Large intestine (tissue), 3 donors: ENCODE data around the gene POLR2F. TPM values are rescaled to one million over a fixed set of nuclear protein-coding genes. Genes with fewer than 3 reads are reported as not detected.

ENCODE experiments used
- DNase-seq, 2 donors: peaks; one replicate each; pipeline versions ENCODE4 v3.0.0 to v3.0.0-alpha.2; 2013
- H3K27ac ChIP-seq: one replicate; pipeline ENCODE4 v1.5.1; 2013; ENCODE audit warnings: low read length
- H3K27me3 ChIP-seq: 2 replicates; pipeline ENCODE4 v1.6.1; 2013; ENCODE audit warnings: low read length; ENCODE audit not compliant: control insufficient read depth, insufficient read depth
- H3K36me3 ChIP-seq: 2 replicates; pipeline ENCODE4 v1.6.1; 2013; ENCODE audit warnings: low read length; ENCODE audit not compliant: control insufficient read depth, insufficient read depth
- H3K4me1 ChIP-seq: one replicate; pipeline ENCODE4 v1.6.1; 2013; ENCODE audit warnings: low read length; ENCODE audit not compliant: control insufficient read depth, insufficient read depth
- H3K4me3 ChIP-seq: one replicate; pipeline ENCODE4 v1.5.1; 2013; ENCODE audit warnings: low read length
- H3K9me3 ChIP-seq: one replicate; pipeline ENCODE4 v1.6.1; 2013; ENCODE audit warnings: mild to moderate bottlenecking, low read depth, low read length, moderate library complexity; ENCODE audit not compliant: control insufficient read depth
- WGBS: methylation state at CpG from one replicate; pipeline ENCODE4 v1.1.5; 2013; ENCODE audit warnings: low lambda C conversion rate; ENCODE audit not compliant: insufficient coverage; 5-methylcytosine and 5-hydroxymethylcytosine counted together
- polyA plus RNA-seq: library from polyadenylated mRNA; unstranded; fragments of 120-200 nt; gene quantifications from one replicate; pipeline ENCODE4 v1.2.1, GENCODE V29; 2013

The POLR2F gene
- polyA plus RNA-seq, 1 donor = 62.8 TPM

DNA sequence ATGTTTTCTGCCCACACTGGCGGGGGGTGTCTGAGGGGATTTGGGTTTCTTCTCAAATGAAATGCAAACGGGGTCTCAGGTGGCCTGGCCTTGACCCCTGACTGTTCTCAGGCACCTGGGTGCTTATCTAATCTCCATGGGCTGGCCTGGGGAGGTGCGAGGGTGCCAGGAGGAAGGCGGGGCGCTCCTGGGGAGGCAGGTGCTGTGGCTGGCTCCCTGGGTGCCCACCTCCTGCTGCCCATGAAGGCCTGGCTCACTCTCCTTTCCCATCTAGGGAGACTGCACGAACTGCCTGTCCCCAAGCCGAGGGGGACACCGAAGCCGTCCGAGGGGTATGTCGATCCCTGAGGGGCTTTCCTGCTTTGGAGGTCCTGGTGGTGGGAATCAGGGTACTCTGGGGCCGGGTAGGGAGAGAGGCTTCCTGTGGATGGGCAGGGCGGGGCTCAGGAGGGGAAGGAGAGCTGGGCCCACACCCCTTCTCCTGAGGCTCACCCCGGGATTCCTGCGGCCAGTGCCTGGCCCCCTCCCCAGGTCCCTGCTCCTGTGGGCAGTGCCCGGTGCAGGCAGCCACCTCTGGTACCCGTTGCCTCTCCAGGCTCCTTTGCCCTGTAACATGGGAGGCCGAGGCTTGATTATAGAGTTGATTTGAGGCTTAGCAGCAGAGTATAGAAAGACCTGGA, 29.0 kb upstream of the POLR2F start:
- Histone ChIP-seq H3K36me3 (peaks cover 70% of the 10 kb centered on the region), H3K4me1 (no peaks in the 10 kb centered on the region), H3K9me3 (no peaks in the 10 kb centered on the region), H3K27ac (no peak overlapping the region), H3K27me3 (no peaks in the 10 kb centered on the region), H3K4me3 (no peak overlapping the region)
- WGBS = no CpG with 5 or more reads among the region's 18 CpGs
- no peak for DNase-seq

DNA sequence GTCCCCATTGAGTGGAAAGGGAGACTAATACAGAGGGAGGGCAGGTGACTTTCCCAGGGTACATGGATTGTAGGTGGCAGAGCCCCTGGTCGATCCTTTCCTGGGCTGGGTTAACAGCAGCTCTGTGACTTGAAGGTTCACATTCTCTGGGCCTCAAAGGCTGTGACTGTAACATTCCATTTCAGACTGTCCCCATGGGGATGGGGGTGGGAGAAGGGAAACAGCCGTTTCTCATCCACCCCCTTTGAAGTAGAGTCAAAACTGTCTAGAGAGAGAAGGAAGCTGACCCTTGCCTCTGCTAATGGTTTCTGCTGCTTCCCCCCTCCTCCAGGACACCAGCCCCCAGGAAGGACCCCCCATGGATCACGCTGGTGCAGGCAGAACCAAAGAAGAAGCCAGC, 28.2 kb upstream of the POLR2F start:
- Histone ChIP-seq H3K4me3 (no peak overlapping the region), H3K36me3 (peaks cover 71% of the 10 kb centered on the region), H3K9me3 (no peaks in the 10 kb centered on the region), H3K4me1 (no peaks in the 10 kb centered on the region), H3K27ac (no peak overlapping the region), H3K27me3 (no peaks in the 10 kb centered on the region)
- no peak for DNase-seq
- WGBS = no CpG with 5 or more reads among the region's 3 CpGs

DNA sequence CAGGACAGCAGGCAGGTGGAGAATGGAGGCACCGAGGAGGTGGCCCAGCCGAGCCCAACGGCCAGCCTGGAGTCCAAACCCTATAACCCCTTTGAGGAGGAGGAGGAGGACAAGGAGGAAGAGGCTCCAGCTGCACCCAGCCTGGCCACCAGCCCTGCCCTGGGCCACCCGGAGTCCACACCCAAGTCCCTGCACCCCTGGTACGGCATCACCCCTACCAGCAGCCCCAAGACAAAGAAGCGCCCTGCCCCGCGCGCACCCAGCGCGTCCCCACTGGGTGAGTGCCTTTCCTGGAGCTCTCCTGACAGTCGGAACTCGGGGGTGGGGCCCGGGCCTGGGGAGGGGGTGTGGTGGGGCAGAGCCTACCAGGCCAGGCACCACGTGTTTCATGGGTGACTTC, 27.7 kb upstream of the POLR2F start:
- H3K4me3 ChIP-seq = no peak overlapping the region
- H3K36me3 ChIP-seq = peaks cover 74% of the 10 kb centered on the region
- H3K4me1 ChIP-seq = no peaks in the 10 kb centered on the region
- no peaks in the 10 kb centered on the region for H3K27me3 ChIP-seq
- no peaks in the 10 kb centered on the region for H3K9me3 ChIP-seq
- no CpG with 5 or more reads among the region's 15 CpGs for WGBS
- H3K27ac ChIP-seq = no peak overlapping the region
- DNase-seq = no peak

DNA sequence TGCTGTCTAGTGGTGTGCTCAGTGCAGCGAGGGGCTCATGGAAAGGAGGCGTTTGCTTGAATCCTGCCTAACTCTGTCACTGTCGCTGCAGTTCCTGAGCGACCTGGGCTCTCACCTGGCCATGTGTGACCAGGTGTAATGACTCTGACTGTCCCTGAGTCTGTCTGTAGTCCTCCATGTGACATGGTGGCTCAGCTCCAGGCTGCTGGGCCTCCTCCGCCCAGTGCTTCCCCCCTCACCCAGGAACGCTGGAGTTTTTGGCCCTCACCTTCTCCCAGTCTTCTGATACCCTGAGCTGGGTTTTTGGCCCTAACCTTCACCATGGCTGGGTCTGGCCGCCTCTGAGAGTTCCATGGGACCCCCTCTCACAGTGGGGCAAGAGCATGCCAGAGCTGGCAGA, 27.1 kb upstream of the POLR2F start:
- H3K27ac ChIP-seq = no peak overlapping the region
- H3K9me3 ChIP-seq = no peaks in the 10 kb centered on the region
- H3K36me3 ChIP-seq = peaks cover 73% of the 10 kb centered on the region
- H3K27me3 ChIP-seq = no peaks in the 10 kb centered on the region
- no peak overlapping the region for H3K4me3 ChIP-seq
- no CpG with 5 or more reads among the region's 7 CpGs for WGBS
- DNase-seq = no peak
- no peaks in the 10 kb centered on the region for H3K4me1 ChIP-seq

DNA sequence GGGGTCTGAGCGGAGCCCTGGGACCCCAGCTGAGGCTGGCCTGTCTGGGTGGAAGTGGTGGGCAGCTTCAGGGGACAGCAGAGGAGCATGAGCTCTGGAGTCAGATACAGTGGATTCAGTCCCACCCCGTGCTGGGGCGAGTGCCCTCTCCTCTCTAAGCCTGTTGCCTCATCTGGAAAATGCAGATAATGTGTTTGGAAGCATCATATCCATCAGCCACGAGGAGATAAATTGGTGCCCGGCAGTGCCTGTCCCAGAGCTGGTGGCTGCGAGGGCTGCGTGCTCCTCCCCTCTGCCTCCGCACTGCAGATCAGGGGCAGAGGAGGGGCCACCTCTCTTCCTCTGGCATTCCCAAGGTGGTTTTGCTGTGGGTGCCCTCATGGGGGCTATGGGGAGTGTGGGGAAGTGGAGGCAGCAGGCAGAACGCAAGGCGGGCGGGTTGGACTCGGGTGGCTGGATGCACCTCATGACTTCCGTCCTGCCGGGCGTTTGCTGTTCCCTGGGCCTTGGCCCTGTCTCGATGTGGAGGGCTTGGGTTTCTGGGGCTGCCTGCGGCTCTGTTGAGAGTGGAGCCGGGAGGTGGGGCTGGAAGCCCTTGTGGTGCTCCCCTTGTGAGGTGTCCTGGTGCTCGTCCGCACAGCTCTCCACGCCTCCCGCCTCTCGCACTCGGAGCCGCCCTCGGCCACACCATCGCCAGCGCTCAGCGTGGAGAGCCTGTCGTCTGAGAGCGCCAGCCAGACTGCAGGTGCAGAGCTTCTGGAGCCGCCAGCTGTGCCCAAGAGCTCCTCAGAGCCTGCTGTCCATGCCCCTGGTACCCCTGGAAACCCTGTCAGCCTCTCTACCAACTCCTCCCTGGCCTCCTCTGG, 26.5 kb upstream of the POLR2F start:
- H3K4me3 ChIP-seq = no peak overlapping the region
- H3K27ac ChIP-seq = no peak overlapping the region
- no CpG with 5 or more reads among the region's 32 CpGs for WGBS
- no peaks in the 10 kb centered on the region for H3K27me3 ChIP-seq
- peaks cover 73% of the 10 kb centered on the region for H3K36me3 ChIP-seq
- no peak for DNase-seq
- H3K4me1 ChIP-seq = no peaks in the 10 kb centered on the region
- H3K9me3 ChIP-seq = no peaks in the 10 kb centered on the region

DNA sequence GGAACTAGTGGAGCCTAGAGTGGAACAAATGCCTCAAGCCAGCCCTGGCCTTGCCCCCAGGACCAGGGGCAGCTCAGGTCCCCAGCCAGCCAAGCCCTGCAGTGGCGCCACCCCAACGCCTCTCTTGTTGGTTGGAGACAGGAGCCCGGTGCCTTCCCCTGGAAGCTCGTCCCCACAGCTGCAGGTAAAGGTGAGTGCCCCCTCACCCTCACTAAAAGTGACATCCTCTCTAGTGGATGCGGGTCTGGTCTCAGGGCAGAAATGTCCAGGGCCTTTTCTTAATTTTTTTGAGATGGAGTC, 25.9 kb upstream of the POLR2F start:
- H3K4me1 ChIP-seq = no peaks in the 10 kb centered on the region
- DNase-seq = no peak
- H3K9me3 ChIP-seq = no peaks in the 10 kb centered on the region
- H3K27ac ChIP-seq = no peak overlapping the region
- 100% methylated on average over 1 of the region's 5 CpGs for WGBS
- H3K36me3 ChIP-seq = peaks cover 79% of the 10 kb centered on the region
- no peak overlapping the region for H3K4me3 ChIP-seq
- H3K27me3 ChIP-seq = no peaks in the 10 kb centered on the region

DNA sequence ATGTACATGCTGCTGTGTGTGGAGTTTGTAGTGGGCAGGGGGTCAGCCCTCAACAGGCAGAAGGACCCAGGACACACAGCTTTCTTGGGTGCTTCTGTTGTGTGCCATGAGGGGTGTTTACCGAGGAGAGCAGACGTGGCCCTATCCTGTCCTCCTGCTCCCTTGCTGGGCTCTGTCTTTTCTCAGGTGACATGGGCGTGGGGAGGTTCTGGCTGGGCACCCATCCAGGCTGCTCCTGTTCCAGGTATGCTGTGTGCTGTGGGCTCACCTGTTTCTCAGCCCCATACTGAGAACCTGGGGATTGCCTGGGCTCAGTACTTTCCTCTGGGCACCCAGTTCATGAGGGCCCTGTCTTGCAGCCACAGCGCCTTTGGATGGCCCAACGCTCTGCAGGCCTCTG, 24.1 kb upstream of the POLR2F start:
- Histone ChIP-seq H3K27me3 (no peaks in the 10 kb centered on the region), H3K27ac (no peak overlapping the region), H3K9me3 (no peaks in the 10 kb centered on the region), H3K36me3 (peaks cover 80% of the 10 kb centered on the region), H3K4me1 (peaks cover 6% of the 10 kb centered on the region), H3K4me3 (no peak overlapping the region)
- DNase-seq = no peak
- no CpG with 5 or more reads among the region's 5 CpGs for WGBS

DNA sequence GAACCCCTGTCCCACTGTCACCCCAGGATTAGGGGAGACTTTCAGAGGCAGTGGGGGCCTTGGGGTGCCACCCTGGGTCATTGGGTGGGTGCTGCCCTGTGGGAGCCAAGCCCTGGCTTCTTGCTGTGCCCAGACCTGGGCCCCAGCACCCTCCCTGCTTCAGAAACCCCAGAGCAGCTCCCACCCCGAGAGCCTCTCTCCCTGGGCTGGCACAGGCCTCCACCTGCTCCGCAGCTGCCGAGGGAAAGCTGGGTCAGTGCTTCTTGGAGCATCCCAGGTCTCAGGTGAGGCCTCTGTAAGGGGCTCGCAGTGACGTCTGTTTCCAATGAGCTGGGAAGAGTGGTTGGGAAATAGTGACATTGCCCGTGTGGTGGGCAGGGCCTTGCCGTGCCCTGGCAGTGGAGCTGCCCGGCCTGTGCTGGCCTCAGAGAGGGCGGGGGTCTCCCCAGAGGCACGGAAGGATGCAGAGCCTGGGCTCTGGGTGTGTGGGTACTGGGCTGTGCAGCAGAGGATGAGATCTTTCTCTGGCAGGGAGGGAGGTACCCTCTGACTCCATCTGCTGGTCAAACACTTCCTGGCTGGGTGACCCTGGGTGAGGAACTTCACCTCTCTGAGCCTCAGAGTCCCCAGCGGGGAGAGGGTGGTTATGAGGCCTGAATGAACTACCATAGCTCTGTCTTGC, 23.1 kb upstream of the POLR2F start:
- no CpG with 5 or more reads among the region's 11 CpGs for WGBS
- no peak for DNase-seq
- no peak overlapping the region for H3K27ac ChIP-seq

DNA sequence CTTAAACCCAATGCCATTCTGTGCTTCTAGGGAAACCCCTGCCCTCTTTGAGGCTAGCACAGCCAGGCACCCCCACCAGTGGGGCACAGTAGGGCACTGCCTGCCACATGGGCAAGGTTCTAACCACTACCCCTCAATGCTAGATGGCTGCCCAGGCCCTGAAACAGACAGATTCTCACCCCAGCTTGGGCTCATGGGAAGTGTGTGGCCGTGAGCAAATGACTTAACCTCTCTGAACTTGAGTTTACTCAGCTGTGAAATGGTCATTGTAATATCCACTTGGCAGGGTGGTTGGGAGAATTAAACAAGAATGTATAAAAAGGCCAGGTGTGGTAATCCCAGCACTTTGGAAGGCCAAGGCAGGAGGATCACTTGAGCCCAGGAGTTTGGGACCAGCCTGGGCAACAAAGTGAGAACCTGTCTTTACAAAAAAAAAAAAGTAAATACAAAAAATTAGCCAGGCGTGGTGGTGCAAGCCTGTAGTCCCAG, 22.5 kb upstream of the POLR2F start:
- peaks cover 64% of the 10 kb centered on the region for H3K36me3 ChIP-seq
- peaks cover 6% of the 10 kb centered on the region for H3K4me1 ChIP-seq
- no CpG with 5 or more reads among the region's 2 CpGs for WGBS
- no peak overlapping the region for H3K4me3 ChIP-seq
- no peak for DNase-seq
- H3K9me3 ChIP-seq = no peaks in the 10 kb centered on the region
- H3K27me3 ChIP-seq = no peaks in the 10 kb centered on the region
- no peak overlapping the region for H3K27ac ChIP-seq

More for the DNA sequence above, 23.1 kb upstream of the POLR2F start:
- H3K36me3 ChIP-seq = peaks cover 70% of the 10 kb centered on the region
- peaks cover 6% of the 10 kb centered on the region for H3K4me1 ChIP-seq
- no peak overlapping the region for H3K4me3 ChIP-seq
- H3K27me3 ChIP-seq = no peaks in the 10 kb centered on the region
- no peaks in the 10 kb centered on the region for H3K9me3 ChIP-seq

DNA sequence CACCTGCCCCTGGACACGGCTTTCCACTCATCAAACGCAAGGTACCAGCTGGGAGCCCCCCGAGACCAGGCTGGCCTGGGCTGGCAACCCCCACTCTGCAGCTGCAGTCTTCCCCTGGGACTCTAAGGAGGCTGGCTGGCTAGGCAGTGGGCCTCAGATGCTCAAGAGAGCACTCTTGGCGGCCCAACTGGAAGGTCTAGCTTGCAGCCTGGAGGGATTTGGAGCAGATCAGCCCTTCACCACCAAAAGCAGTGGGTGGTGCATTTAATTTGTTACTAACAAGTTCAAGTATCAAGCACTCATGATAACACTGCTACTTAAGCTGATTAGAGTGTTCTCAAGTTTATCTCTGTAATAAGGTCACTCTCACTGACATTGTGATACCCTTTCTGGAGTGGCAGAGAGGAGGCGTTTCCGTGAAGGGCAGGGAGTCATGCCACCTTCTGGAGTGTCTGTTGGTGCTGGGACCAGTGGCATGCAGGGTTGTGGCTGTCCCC, 21.6 kb upstream of the POLR2F start:
- peaks cover 59% of the 10 kb centered on the region for H3K36me3 ChIP-seq
- WGBS = no CpG with 5 or more reads among the region's 6 CpGs
- H3K9me3 ChIP-seq = no peaks in the 10 kb centered on the region
- H3K27me3 ChIP-seq = no peaks in the 10 kb centered on the region
- H3K4me3 ChIP-seq = no peak overlapping the region
- H3K27ac ChIP-seq = no peak overlapping the region
- DNase-seq = no peak
- peaks cover 6% of the 10 kb centered on the region for H3K4me1 ChIP-seq
